Mesenchymal stem cell (in vitro differentiated cells and primary cell): ENCODE measurements around the gene CCL5.

Experiments
- DNase-seq: peaks from one replicate; pipeline ENCODE4 v3.0.0-alpha.2; 2013
- H2AFZ ChIP-seq: one replicate; pipeline ENCODE4 v1.6.1; 2013; ENCODE audit warnings: low read depth, mild to moderate bottlenecking, control low read depth, inconsistent platforms, low read length, moderate library complexity
- H2AK5ac ChIP-seq: 2 replicates; pipeline ENCODE4 v1.6.1; 2013; ENCODE audit warnings: low read length, moderate library complexity, mild to moderate bottlenecking, inconsistent platforms; ENCODE audit not compliant: severe bottlenecking
- H2BK120ac ChIP-seq: one replicate; pipeline ENCODE4 v1.6.1; 2013; ENCODE audit warnings: low read depth, mild to moderate bottlenecking, inconsistent platforms, low read length, moderate library complexity
- H2BK12ac ChIP-seq, 2 experiments: one replicate each; pipeline ENCODE4 v1.6.1; 2013; ENCODE audit warnings: inconsistent platforms in 2 of 2, low read length in 2 of 2, mild to moderate bottlenecking in 2 of 2, moderate library complexity in 2 of 2, control low read depth in 1 of 2
- H2BK15ac ChIP-seq: one replicate; pipeline ENCODE4 v1.6.1; 2013; ENCODE audit warnings: mild to moderate bottlenecking, low read depth, inconsistent platforms; ENCODE audit not compliant: poor library complexity, severe bottlenecking
- H2BK5ac ChIP-seq: 2 replicates; pipeline ENCODE4 v1.6.1; 2013; ENCODE audit warnings: low read depth, mild to moderate bottlenecking, low read length, control low read depth, inconsistent platforms; ENCODE audit not compliant: poor library complexity, severe bottlenecking
- H3K14ac ChIP-seq, 2 experiments: one replicate each; pipeline ENCODE4 v1.6.1; 2013; ENCODE audit warnings: inconsistent platforms in 2 of 2, low read length in 2 of 2, control low read depth in 1 of 2, mild to moderate bottlenecking in 1 of 2, moderate library complexity in 1 of 2
- H3K18ac ChIP-seq, 2 experiments: one replicate each; pipeline ENCODE4 v1.6.1; 2013; ENCODE audit warnings: inconsistent platforms in 2 of 2, low read length in 2 of 2, control low read depth in 1 of 2, low read depth in 1 of 2, mild to moderate bottlenecking in 1 of 2
- H3K23ac ChIP-seq, 2 experiments: one replicate each; pipeline ENCODE4 v1.6.1; 2013; ENCODE audit warnings: inconsistent platforms in 2 of 2, low read length in 2 of 2, mild to moderate bottlenecking in 2 of 2, moderate library complexity in 2 of 2, control low read depth in 1 of 2
- H3K27ac ChIP-seq: 2 replicates; pipeline ENCODE4 v1.5.1; 2013; ENCODE audit warnings: mild to moderate bottlenecking, moderate library complexity, low read length, control low read depth, inconsistent platforms; ENCODE audit not compliant: poor library complexity, severe bottlenecking
- H3K27me3 ChIP-seq, 2 experiments: 2 replicates each; pipeline versions ENCODE4 v1.6.1 to v1.7.0; 2013; ENCODE audit warnings: low read length in 2 of 2, mild to moderate bottlenecking in 2 of 2, moderate library complexity in 2 of 2, control low read depth in 1 of 2, inconsistent platforms in 1 of 2; ENCODE audit not compliant: control insufficient read depth in 1 of 2, insufficient read depth in 1 of 2
- H3K36me3 ChIP-seq, 2 experiments: 2 replicates each; pipeline versions ENCODE4 v1.6.1 to v1.7.0; 2013; ENCODE audit warnings: low read length in 2 of 2, control low read depth in 1 of 2, inconsistent platforms in 1 of 2, low read depth in 1 of 2, mild to moderate bottlenecking in 1 of 2; ENCODE audit not compliant: insufficient read depth in 2 of 2, control insufficient read depth in 1 of 2
- H3K4ac ChIP-seq, 2 experiments: one replicate each; pipeline ENCODE4 v1.6.1; 2013; ENCODE audit warnings: inconsistent platforms in 2 of 2, low read length in 2 of 2, mild to moderate bottlenecking in 2 of 2, moderate library complexity in 2 of 2, control low read depth in 1 of 2, low read depth in 1 of 2
- H3K4me1 ChIP-seq: 2 replicates; pipeline ENCODE4 v1.6.1; 2013; ENCODE audit warnings: low read depth, low read length, control low read depth; ENCODE audit not compliant: control insufficient read depth, insufficient read depth
- H3K4me2 ChIP-seq: 2 replicates; pipeline ENCODE4 v1.6.1; 2013; ENCODE audit warnings: low read length, mild to moderate bottlenecking, inconsistent platforms; ENCODE audit not compliant: poor library complexity, severe bottlenecking
- H3K4me3 ChIP-seq, 2 experiments: 2 replicates each; pipeline versions ENCODE4 v1.5.1 to v1.7.0; 2013; ENCODE audit warnings: low read length in 2 of 2, mild to moderate bottlenecking in 2 of 2, control low read depth in 1 of 2, low read depth in 1 of 2; ENCODE audit not compliant: insufficient read depth in 1 of 2
- H3K79me1 ChIP-seq: replicated peaks from 2 replicates; pipeline ENCODE4 v1.6.1; 2013; ENCODE audit warnings: mild to moderate bottlenecking, control low read depth, low read length, inconsistent platforms; ENCODE audit not compliant: poor library complexity, severe bottlenecking
- H3K9ac ChIP-seq: 2 replicates; pipeline ENCODE4 v1.7.0; 2013; ENCODE audit warnings: mild to moderate bottlenecking, low read length, moderate library complexity
- H3K9me3 ChIP-seq: 2 replicates; pipeline ENCODE4 v1.7.0; 2013; ENCODE audit warnings: mild to moderate bottlenecking, low read length; ENCODE audit not compliant: control insufficient read depth
- H4K8ac ChIP-seq: one replicate; pipeline ENCODE4 v1.6.1; 2013; ENCODE audit warnings: inconsistent platforms, mild to moderate bottlenecking, low read length, moderate library complexity
- H4K91ac ChIP-seq: one replicate; pipeline ENCODE4 v1.6.1; 2013; ENCODE audit warnings: mild to moderate bottlenecking, low read length, inconsistent platforms
- WGBS: methylation state at CpG from one replicate; pipeline ENCODE4 v1.1.7; 2013; ENCODE audit warnings: mixed read lengths; 5-methylcytosine and 5-hydroxymethylcytosine counted together

Gene CCL5

GRCh38 chr17:35875800-35876139 is 4.4 kb downstream of the CCL5 start:
- DNase-seq: no peak
- Histone ChIP-seq H3K36me3 (no peaks in the 10 kb centered on the region), H3K4me3 (no peak overlapping the region), H3K79me1 (no peaks in the 10 kb centered on the region), H2BK5ac (no peak overlapping the region), H4K91ac (no peak overlapping the region), H3K4me2 (no peak overlapping the region), H2BK12ac (no peak overlapping the region), H2AFZ (no peak overlapping the region), H3K4me1 (no peaks in the 10 kb centered on the region), H3K4ac (no peak overlapping the region), H3K23ac (no peak overlapping the region), H3K18ac (no peak overlapping the region), H2BK120ac (no peak overlapping the region), H2AK5ac (no peak overlapping the region), H3K27ac (no peak overlapping the region), H3K9ac (no peak overlapping the region), H2BK15ac (no peak overlapping the region), H4K8ac (no peak overlapping the region), H3K14ac (no peak overlapping the region), H3K27me3 (no peaks in the 10 kb centered on the region), H3K9me3 (no peaks in the 10 kb centered on the region)
- WGBS: 100% methylated on average over 1 of the region's 3 CpGs

- H2BK120ac ChIP-seq: no peak overlapping the region
- 55% methylated on average over 3 of the region's 5 CpGs for WGBS
- no peak overlapping the region for H2AFZ ChIP-seq
- H3K14ac ChIP-seq: no peak overlapping the region
- H3K23ac ChIP-seq: no peak overlapping the region
- H3K4me3 ChIP-seq: no peak overlapping the region
- H4K8ac ChIP-seq: no peak overlapping the region
- H2AK5ac ChIP-seq: no peak overlapping the region
- no peak overlapping the region for H3K4ac ChIP-seq
- H2BK5ac ChIP-seq: no peak overlapping the region
- no peaks in the 10 kb centered on the region for H3K9me3 ChIP-seq
- H3K79me1 ChIP-seq: no peaks in the 10 kb centered on the region
- no peak overlapping the region for H4K91ac ChIP-seq
- no peak overlapping the region for H2BK15ac ChIP-seq
- no peak overlapping the region for H3K27ac ChIP-seq
- no peaks in the 10 kb centered on the region for H3K36me3 ChIP-seq
- no peak overlapping the region for H2BK12ac ChIP-seq
- DNase-seq: no peak
- no peak overlapping the region for H3K9ac ChIP-seq
- no peak overlapping the region for H3K18ac ChIP-seq
- no peak overlapping the region for H3K4me2 ChIP-seq
- no peaks in the 10 kb centered on the region for H3K27me3 ChIP-seq
- H3K4me1 ChIP-seq: no peaks in the 10 kb centered on the region
These were observed 4.9 kb downstream of the CCL5 start for GRCh38 chr17:35875072-35875799.

- H2AFZ ChIP-seq: no peak overlapping the region
- WGBS: 98% methylated on average over 12 of the region's 12 CpGs
- no peak overlapping the region for H2BK120ac ChIP-seq
- no peak overlapping the region for H3K14ac ChIP-seq
- no peaks in the 10 kb centered on the region for H3K4me1 ChIP-seq
- no peak overlapping the region for H3K18ac ChIP-seq
- H3K4me2 ChIP-seq: no peak overlapping the region
- H3K9ac ChIP-seq: no peak overlapping the region
- H3K27me3 ChIP-seq: no peaks in the 10 kb centered on the region
- H3K27ac ChIP-seq: no peak overlapping the region
- H3K9me3 ChIP-seq: no peaks in the 10 kb centered on the region
- no peak overlapping the region for H4K8ac ChIP-seq
- no peak for DNase-seq
- no peak overlapping the region for H2BK15ac ChIP-seq
- H2BK12ac ChIP-seq: no peak overlapping the region
- H4K91ac ChIP-seq: no peak overlapping the region
- H2AK5ac ChIP-seq: no peak overlapping the region
- no peaks in the 10 kb centered on the region for H3K36me3 ChIP-seq
- H3K4ac ChIP-seq: no peak overlapping the region
- H3K79me1 ChIP-seq: no peaks in the 10 kb centered on the region
- no peak overlapping the region for H2BK5ac ChIP-seq
- H3K23ac ChIP-seq: no peak overlapping the region
- no peak overlapping the region for H3K4me3 ChIP-seq
These were observed 7.8 kb downstream of the CCL5 start for GRCh38 chr17:35872196-35872980.

- Histone ChIP-seq H4K8ac (no peak overlapping the region), H2AFZ (no peak overlapping the region), H3K27ac (no peak overlapping the region), H3K9ac (no peak overlapping the region), H2BK5ac (no peak overlapping the region), H2BK12ac (no peak overlapping the region), H3K27me3 (no peaks in the 10 kb centered on the region), H3K4me2 (no peak overlapping the region), H3K14ac (no peak overlapping the region), H3K36me3 (no peaks in the 10 kb centered on the region), H2BK120ac (no peak overlapping the region), H3K79me1 (no peaks in the 10 kb centered on the region), H3K18ac (no peak overlapping the region), H3K4me1 (no peaks in the 10 kb centered on the region), H3K4ac (no peak overlapping the region), H3K9me3 (no peaks in the 10 kb centered on the region), H3K23ac (no peak overlapping the region), H2AK5ac (no peak overlapping the region), H4K91ac (no peak overlapping the region), H2BK15ac (no peak overlapping the region), H3K4me3 (no peak overlapping the region)
- WGBS: 84% methylated on average over 7 of the region's 8 CpGs
- no peak for DNase-seq
These were observed 9.0 kb downstream of the CCL5 start for GRCh38 chr17:35870906-35871819.
